ENCODE data around the gene MAP6. TPM values are rescaled to one million over a fixed set of nuclear protein-coding genes. Genes with fewer than 3 reads are reported as not detected.
A peak's percentile ranks its signal among the peaks of the same experiment; 100 is the strongest.

Gene MAP6
- total RNA-seq, 2 donors from 2014 or later: 0.06 TPM; not detected in 1

DNA sequence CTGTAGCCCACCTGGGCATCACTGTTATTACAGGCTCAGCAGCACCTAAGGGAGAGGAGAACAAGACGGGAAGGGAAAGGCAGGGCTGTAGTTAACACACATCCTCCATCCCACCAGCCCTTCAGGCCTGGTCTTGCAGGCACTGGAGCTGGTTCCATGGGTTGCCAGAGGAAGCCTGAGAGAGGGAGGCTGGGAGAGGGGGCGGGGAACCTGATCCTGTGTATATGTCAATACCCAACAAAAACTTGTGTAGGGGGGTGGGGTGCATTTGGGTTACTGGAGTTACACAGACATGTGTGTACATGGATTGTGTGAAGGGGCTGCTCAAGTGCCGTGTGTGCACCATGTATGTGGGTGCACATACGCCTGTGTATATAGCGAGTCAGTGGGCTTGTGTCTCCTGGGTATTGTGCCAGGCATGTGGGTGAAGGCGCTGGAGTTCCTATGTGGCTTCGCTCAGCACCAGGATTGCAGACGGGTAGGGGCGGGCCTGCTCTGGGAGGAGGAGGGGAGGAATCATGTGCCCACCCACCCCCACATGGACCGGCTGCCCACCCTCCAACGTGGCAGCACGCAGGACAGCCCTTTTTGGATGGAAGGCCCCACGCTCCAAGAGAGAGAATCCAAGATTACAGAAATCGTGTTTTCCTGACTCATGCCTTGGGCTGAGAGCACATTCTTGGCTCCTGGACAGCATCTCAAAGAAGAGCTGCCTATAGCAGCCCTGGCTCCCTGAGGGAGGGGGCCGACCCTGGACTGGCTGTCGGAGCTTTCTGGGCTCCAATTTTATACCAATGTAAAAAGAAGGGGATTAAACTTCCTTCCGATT lies 111.0 kb downstream of the MAP6 start:
- Mint-ChIP-seq H3K36me3 (peaks cover 0 to 6% of the 10 kb centered on the region in 2 donors), H3K9me3 (no peaks in the 10 kb centered on the region), H3K27ac (no peak overlapping the region)
- DNase-seq (ENCODE audit: low spot score in 2 of 2): no peak
- ATAC-seq: no peak

DNA sequence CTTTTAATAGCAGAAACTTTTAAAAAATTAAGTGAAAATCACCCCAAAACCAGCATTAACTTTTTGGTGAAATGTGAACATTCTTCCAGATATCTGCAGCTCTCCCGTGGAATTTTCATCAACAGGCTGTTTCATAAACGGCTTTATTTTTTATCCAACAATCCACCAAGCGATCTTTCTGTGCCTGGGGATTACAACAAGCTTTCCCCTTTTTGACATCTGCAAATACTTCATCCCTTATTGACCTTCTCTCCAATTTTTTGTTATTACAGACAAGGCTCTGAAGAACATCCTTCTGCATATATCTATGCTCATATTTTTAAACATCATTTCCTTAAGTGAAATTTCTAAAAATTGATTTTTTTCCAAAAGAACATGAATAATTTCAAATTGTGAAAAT lies 112.6 kb downstream of the MAP6 start:
- Mint-ChIP-seq H3K27ac (no peak overlapping the region), H3K9me3 (no peaks in the 10 kb centered on the region), H3K36me3 (no peaks in the 10 kb centered on the region)
- DNase-seq (ENCODE audit: low spot score in 2 of 2) (no peak), ATAC-seq (no peak)

DNA sequence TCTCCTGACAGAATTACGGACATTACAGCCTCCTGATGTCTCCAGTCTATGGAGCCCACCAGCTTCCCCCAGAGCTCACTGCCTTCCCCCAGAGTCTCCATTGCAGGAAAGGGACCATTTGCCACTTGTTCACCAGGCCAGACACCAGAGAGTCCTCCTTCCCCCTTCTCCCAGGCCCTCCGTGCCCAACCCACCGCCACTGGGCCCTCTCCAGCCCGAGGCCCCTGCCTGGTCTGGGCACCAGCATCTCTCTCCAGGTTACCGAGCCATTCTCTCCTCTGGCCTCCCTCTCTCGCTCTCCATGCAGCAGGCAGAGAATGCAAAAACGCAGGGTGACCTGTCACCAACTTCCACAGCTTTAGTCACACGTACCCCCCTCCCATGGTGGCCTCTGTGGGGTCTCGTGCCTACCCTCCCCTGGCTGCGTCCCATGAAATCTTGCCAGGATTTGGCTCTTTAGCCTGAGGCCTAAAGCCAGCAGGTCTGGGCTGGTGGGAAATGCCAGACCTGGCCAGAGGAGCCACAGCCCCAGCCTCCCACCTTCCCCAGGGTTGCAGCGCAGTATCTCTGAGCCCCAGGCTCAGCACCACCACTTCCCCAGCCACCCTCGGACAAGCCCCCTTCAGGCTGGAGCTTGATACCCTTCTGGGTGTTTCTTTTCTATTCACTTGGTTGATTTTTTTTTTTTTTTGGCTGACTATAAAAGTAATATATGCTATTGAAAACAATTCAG lies 113.6 kb downstream of the MAP6 start:
- no peaks in the 10 kb centered on the region for H3K36me3 Mint-ChIP-seq
- no peaks in the 10 kb centered on the region for H3K9me3 Mint-ChIP-seq
- H3K27ac Mint-ChIP-seq: peak overlapping the region in 1 of 2 donors; percentile 47
- no peak for ATAC-seq
- no peak for DNase-seq (ENCODE audit: low spot score in 2 of 2)

DNA sequence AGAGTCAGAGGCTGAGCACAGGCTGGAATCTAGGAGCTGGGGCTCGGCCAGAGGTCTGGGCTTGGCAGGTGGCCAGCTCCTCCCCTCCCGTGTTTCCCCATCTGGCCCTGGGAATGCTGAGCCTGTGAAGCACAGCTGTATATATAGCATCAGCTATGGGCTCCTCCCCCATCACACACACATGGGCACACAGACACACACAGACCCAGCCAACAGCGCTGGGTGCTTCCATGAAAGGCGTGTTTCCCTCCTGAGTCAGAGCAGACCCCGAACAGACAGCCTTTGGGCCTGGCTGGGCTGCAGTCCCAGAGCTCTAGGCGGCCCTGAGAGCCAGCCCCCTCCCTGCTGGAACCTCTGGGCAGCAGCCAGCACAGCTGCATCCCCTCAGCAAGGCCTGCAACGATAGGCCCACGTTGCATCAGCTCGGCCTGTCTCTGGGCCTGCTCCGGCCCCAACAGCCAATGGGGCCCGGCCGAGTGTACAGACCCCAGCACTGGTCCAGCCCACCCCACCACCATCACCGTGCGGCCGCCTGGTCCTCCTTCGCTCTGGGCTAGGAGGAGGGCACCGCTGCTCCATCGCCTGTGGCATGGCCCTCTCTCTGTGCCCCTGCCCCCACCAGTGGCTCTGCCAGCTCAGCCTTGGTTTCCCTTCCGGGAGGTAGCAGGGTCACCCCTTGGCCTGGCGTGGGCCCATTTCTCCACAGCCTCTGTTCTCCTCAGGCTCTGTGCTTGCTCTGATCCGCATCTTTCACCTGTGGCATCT lies 114.4 kb downstream of the MAP6 start:
- H3K36me3 Mint-ChIP-seq: no peaks in the 10 kb centered on the region

DNA sequence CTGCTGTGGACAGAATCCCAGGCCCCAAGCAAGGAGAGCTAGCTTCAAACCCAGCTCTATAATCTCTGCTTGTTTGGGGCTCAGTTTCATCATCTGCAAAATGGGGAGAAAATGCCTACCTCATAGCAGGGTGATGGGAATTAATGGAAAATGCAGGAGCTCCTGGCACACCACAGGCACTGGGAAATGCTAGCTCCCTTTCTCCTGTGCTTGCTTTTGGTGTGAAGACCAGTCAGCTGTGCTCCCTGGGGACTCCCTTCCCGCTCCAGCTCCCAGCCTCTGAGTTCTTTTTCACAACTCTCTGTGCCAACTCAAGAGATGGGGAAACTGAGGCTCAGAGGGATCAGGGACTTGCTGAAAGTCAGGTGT lies 115.0 kb downstream of the MAP6 start:
- Mint-ChIP-seq H3K9me3 (no peaks in the 10 kb centered on the region), H3K27ac (no peak overlapping the region), H3K36me3 (no peaks in the 10 kb centered on the region)
- no peak for DNase-seq (ENCODE audit: low spot score in 2 of 2)
- no peak for ATAC-seq

More for the DNA sequence above, 114.4 kb downstream of the MAP6 start:
- no peak for ATAC-seq
- Mint-ChIP-seq H3K27ac (peak overlapping the region in 1 of 2 donors; percentile 47), H3K9me3 (no peaks in the 10 kb centered on the region)
- no peak for DNase-seq (ENCODE audit: low spot score in 2 of 2)

DNA sequence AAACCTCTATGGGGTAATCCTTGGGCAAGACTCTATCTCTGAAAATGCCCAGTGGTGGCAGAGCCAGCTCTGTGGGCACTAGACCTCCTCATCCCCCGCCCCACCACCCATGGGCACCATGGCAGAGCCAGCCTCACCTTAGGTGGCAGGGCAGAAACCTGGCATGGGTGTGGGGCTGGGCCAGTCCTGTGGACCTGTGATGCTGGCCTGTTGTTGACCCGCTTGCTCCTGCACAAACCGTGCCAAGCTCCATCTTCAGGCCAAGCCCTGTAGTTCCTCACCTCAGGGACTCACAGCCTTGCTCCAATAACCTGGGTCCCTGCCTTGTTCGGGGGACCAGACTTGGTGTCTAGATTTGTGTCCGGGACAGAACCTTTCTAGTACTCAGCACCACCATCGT lies 115.7 kb downstream of the MAP6 start:
- H3K27ac Mint-ChIP-seq: no peak overlapping the region
- no peak for ATAC-seq
- no peaks in the 10 kb centered on the region for H3K36me3 Mint-ChIP-seq
- no peak for DNase-seq (ENCODE audit: low spot score in 2 of 2)
- no peaks in the 10 kb centered on the region for H3K9me3 Mint-ChIP-seq

DNA sequence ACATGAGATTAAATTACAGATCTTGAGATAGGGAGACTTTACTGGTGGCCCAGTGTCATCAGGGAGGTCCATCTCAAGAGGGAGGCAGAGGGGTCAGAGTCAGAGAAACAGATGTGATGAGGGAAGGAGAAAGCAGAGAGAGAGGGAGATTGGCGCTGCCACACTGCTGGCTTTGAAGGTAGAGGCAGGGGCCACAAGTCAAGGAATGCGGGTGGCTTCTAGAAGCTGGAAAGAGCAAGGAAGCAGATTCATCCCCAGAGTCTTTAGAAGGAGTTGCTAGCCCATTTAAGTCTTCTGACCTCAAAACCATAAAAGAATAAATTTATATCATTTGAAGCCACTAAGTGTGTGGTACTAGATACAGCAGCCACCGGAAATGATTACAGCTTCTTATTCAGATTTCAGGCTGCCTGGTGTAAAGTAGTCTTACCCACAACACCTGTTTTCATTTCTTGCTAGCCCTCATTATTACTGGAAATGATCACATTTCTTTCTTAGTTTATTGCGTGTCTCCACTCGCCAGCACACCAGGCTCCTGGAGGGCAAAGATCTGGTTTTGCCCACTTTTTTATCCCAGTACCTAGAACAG lies 119.4 kb downstream of the MAP6 start:
- Mint-ChIP-seq H3K9me3 (no peaks in the 10 kb centered on the region), H3K27ac (peak overlapping the region in 1 of 2 donors; percentile 89), H3K36me3 (no peaks in the 10 kb centered on the region)
- ATAC-seq (peak; percentile 49 to 84), DNase-seq (ENCODE audit: low spot score in 2 of 2) (no peak)

DNA sequence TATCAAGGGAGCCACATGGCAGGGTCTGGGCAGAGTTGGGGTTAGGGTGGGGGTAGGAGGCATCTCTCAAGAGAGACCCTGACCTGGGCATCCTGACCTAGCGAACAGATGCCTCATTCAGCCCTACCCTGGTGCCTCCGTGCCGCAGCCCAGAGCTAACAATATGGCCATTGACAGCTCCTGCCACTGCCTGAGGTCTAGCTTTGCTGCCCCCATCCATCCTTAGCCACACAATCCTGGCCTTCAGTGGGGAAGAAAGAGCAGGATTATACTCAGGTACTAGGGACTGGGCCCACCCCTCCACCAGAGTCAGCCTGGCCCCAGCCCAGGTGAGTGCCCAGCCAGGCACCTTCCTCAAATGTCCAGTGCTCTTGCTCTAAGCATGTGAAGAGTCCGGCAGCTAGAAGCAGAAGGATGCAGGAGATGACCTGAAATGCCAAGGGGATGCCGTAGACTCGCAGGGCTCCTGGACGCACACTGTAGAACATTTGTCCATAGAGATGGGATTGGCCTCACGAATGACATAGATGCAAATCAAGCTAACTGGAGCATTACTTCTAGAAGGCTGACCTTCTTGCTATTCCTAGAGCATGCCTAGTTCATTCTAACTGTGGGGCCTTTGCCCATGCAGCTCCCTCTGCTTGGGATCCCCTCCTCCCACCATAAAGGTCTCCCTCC lies 120.1 kb downstream of the MAP6 start:
- Mint-ChIP-seq H3K27ac (no peak overlapping the region), H3K9me3 (no peaks in the 10 kb centered on the region), H3K36me3 (no peaks in the 10 kb centered on the region)
- ATAC-seq: no peak
- no peak for DNase-seq (ENCODE audit: low spot score in 2 of 2)

DNA sequence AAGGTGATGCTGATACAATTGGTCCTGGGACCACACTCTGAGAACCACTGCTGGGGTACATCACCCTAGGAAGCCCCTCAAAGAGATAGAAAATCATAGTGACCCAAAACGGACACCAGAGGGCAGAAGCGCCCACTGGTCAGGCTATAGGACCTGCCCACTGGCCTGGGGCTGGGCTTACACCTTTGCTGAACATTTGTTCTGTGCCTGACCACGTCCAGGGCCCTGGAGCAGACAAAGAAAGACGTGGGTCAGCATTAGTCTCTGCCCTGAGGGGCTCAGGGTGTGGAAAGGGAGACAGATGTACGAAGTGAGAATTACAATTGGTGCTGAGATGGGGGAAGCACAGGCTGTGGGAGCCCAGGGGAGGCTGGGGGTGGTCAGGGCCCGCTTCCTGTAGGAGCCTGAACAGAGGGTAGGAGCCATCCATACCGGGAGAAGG lies 121.2 kb downstream of the MAP6 start:
- ATAC-seq: peak; percentile 54 to 85
- no peaks in the 10 kb centered on the region for H3K9me3 Mint-ChIP-seq
- H3K27ac Mint-ChIP-seq: peak overlapping the region; percentile 40 to 60

DNA sequence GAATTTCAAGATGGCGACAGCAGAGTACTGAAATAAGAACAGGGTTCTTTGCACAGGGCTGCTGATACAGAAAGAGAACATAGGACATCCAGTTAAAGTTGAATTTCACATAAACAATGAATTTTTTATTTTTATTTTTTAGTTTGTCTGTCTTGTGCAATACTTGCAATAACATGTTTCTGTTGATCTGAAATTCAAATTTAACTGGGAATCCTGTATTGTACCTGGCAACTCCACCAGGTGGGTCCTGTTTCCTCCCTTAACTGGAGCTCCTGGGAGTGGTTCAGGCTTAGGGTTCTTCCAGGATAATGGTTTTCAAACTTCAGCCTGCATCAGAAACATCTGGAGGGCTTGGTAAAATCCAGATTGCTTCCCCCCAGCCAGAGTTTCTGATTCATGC lies 121.7 kb downstream of the MAP6 start:
- no peaks in the 10 kb centered on the region for H3K36me3 Mint-ChIP-seq
- no peaks in the 10 kb centered on the region for H3K9me3 Mint-ChIP-seq
- no peak for ATAC-seq
- no peak for DNase-seq (ENCODE audit: low spot score in 2 of 2)
- peak overlapping the region in 1 of 2 donors; percentile 40 for H3K27ac Mint-ChIP-seq

More for the DNA sequence above, 121.2 kb downstream of the MAP6 start:
- no peaks in the 10 kb centered on the region for H3K36me3 Mint-ChIP-seq
- DNase-seq (ENCODE audit: low spot score in 2 of 2): peak in 1 of 2 donors; percentile 46

DNA sequence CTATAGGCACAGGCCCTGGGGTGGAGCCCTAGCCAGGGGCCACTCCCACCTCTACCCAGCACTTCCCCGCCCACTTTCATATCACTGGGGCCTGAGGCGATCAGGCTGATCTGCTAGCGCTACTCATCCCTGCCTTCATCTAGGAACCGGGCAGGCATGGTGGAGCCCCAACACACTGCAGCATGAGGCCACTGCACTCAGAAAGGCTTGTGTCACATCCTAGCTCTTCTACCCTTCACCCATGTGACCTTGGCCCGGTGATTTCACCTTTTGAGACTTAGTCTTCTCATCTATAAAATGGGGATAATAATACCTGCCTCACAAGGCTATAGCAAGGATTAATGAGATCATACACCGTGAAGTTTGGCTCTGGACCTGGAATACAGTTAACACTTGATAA lies 125.0 kb downstream of the MAP6 start:
- Mint-ChIP-seq H3K9me3 (no peaks in the 10 kb centered on the region), H3K36me3 (no peaks in the 10 kb centered on the region), H3K27ac (no peak overlapping the region)
- no peak for DNase-seq (ENCODE audit: low spot score in 2 of 2)
- ATAC-seq: peak in 1 of 2 donors; percentile 47

DNA sequence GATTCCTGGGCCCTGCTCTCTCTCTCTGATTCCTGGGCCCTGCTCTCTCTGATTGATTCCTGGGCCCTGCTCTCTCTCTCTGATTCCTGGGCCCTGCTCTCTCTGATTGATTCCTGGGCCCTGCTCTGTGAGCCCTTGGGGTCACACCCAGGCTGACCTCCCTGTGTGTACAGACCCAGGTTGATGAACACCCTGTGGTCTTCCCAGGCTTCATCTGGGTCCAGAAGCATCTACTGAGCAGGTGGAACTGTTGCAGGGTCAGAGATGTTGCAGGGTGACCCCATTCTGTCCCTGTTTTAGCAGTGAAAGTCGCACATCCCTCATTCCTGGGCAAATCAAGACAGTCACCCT lies 126.8 kb downstream of the MAP6 start:
- Mint-ChIP-seq H3K9me3 (no peaks in the 10 kb centered on the region), H3K27ac (no peak overlapping the region), H3K36me3 (no peaks in the 10 kb centered on the region)
- ATAC-seq (no peak), DNase-seq (ENCODE audit: low spot score in 2 of 2) (no peak)

DNA sequence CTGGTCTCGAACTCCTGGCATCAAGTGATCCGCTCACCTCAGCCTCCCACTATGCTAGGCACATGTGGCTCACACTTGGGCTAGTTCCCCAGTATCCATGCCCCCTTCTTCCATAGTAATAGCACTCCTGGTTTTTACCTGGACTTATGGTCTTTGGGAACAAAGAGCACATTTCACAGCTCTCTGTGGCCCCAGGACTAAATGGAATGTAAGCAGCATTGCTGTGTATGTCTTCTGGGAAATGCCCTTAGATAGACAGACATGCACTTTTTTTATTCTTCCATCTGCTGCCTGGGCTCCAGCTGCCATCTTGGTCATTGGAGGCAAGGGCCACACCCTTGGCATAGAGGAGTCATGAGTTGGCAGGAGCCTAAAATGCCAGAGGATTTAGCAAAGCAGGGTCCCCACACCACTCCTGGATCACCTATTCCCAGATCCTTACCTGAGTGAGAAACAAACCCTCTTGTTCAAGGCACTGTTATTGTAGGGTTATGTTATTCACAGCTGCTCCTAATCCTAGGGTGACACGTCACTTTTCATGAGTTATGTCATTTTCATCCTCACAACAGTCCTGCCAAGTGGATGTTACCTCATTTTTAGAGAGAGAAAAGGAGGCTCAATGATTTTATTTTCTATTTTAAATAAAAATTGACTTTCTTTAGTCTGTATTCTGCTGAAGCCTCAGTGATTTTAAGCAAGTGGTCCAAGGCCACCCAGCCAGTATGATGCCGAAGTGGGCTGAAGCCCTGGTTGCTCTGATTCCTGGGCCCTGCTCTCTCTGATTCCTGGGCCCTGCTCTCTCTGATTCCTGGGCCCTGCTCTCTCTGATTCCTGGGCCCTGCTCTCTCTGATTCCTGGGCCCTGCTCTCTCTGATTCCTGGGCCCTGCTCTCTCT lies 127.4 kb downstream of the MAP6 start:
- no peak for DNase-seq (ENCODE audit: low spot score in 2 of 2)
- H3K36me3 Mint-ChIP-seq: no peaks in the 10 kb centered on the region
- H3K9me3 Mint-ChIP-seq: no peaks in the 10 kb centered on the region
- no peak overlapping the region for H3K27ac Mint-ChIP-seq
- no peak for ATAC-seq

DNA sequence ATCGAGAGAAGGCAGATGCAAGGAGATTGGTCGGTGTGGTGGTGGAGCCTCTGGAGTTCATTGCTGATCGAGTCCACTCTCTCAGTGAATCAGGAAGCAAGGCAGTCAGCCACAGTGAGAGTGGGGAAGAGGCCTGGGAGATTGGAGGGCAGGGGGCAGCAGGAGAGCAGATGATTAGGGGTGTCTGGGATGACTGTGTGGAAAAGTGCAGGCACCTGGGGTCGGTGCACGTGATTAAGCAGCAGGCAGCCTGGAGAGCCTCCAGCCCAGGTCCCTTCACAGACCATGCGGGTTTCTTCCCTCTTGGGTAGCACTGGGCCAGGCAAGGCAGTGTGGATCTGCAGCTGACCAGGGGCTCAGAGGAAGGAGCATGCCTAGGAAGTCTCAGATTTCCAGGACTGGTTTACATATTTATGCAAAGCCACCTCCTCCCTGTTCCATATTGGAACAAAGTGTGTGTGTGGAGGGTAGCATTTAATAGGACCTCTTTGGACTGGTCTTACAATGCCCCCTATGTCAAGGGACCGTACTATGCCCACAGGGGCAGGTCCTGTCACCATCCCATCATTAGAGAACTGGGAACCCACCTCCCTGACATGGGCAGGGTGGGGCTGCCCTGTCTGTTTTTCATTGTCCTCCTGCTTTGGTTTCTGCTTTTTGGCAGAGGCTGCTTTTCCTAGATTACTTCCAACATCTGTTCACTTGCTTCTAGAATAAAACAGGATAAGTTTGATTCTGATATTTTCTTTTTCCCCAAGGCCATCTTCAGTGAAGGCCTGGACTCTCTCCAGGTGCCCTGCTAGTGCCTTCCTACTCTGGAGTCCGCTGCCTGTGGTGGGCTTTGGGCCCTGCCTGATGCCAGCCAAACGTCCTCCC lies 129.1 kb downstream of the MAP6 start:
- H3K9me3 Mint-ChIP-seq: no peaks in the 10 kb centered on the region
- no peak overlapping the region for H3K27ac Mint-ChIP-seq
- ATAC-seq: no peak
- no peaks in the 10 kb centered on the region for H3K36me3 Mint-ChIP-seq
- no peak for DNase-seq (ENCODE audit: low spot score in 2 of 2)

Data from activated naive CD4-positive, alpha-beta T cell treated with anti-CD3 and anti-CD28 coated beads, Interleukin-2, amount 50 U/mL, for 72 hours (primary cell).